ENCODE measurements around the gene TLDC2.
"Not testable (repeated sequence)": the region's sequence is repeated elsewhere in the genome, so short reads cannot be mapped to it uniquely, and the experiment has no call there.

TLDC2 gene

GRCh38 chr20:36873498-36874189 is 2.3 kb upstream of the TLDC2 start:
- Histone ChIP-seq H3K27ac (ENCODE audit: low read depth, low read length) (no peak overlapping the region), H3K9ac (ENCODE audit: low read length) (no peak overlapping the region), H3K27me3 (ENCODE audit: control insufficient read depth, insufficient read depth, low read length) (no peaks in the 10 kb centered on the region), H3K4me3 (ENCODE audit: low read depth, low read length) (no peak overlapping the region), H3K36me3 (ENCODE audit: control insufficient read depth, insufficient read depth, low read length) (no peaks in the 10 kb centered on the region), H3K4me1 (ENCODE audit: control insufficient read depth, insufficient read depth, low read length) (peaks cover 3% of the 10 kb centered on the region; the same call in 1 of the 2 replicates), H3K9me3 (ENCODE audit: control insufficient read depth, insufficient read depth, low read depth, low read length) (no peaks in the 10 kb centered on the region)

DNA sequence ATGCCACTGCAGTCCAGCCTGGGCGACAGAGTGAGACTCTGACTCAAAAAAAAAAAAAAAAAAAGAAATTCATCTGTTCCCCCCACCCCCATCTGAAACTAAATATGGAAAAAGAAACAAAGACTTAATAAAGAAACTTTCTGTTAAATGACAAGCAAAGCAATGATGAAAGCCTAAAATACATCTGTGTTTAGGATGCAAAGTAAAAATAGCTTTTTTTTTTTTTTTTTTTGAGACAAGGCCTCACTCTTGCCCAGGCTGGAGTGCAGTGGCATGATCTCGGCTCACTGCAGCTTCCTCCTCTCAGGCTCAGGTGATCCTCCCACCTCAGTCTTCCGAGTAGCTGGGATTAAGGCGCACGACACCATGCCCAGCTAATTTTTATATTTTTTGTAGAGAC is 845 bp upstream of the TLDC2 start:
- not testable (repeated sequence) for H3K27ac ChIP-seq (ENCODE audit: low read depth, low read length); H3K4me1 ChIP-seq (ENCODE audit: control insufficient read depth, insufficient read depth, low read length); H3K9ac ChIP-seq (ENCODE audit: low read length); H3K4me3 ChIP-seq (ENCODE audit: low read depth, low read length); H3K36me3 ChIP-seq (ENCODE audit: control insufficient read depth, insufficient read depth, low read length); H3K27me3 ChIP-seq (ENCODE audit: control insufficient read depth, insufficient read depth, low read length); H3K9me3 ChIP-seq (ENCODE audit: control insufficient read depth, insufficient read depth, low read depth, low read length)

DNA sequence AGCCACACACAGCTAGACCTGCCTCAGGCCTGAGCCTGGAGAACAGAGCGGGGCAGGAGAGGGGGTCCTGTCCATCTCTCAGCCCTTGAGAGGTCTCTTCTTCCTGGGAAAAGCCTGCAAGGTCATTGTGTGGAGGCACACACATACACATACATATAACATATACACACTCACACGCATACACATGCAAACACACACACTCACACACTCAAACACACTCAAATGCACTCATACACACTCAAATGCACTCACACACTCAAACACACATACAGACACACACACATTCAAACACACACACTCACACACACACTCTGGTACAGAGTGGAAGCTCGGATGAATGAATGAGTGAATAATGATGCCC is 515 bp downstream of the TLDC2 start:
- no peaks in the 10 kb centered on the region for H3K27me3 ChIP-seq (ENCODE audit: control insufficient read depth, insufficient read depth, low read length)
- peaks cover 3% of the 10 kb centered on the region; the same call in 1 of the 2 replicates for H3K4me1 ChIP-seq (ENCODE audit: control insufficient read depth, insufficient read depth, low read length)
- H3K9ac ChIP-seq (ENCODE audit: low read length) = no peak overlapping the region
- no peaks in the 10 kb centered on the region for H3K9me3 ChIP-seq (ENCODE audit: control insufficient read depth, insufficient read depth, low read depth, low read length)
- H3K36me3 ChIP-seq (ENCODE audit: control insufficient read depth, insufficient read depth, low read length) = no peaks in the 10 kb centered on the region
- no peak overlapping the region for H3K27ac ChIP-seq (ENCODE audit: low read depth, low read length)
- no peak overlapping the region for H3K4me3 ChIP-seq (ENCODE audit: low read depth, low read length)

DNA sequence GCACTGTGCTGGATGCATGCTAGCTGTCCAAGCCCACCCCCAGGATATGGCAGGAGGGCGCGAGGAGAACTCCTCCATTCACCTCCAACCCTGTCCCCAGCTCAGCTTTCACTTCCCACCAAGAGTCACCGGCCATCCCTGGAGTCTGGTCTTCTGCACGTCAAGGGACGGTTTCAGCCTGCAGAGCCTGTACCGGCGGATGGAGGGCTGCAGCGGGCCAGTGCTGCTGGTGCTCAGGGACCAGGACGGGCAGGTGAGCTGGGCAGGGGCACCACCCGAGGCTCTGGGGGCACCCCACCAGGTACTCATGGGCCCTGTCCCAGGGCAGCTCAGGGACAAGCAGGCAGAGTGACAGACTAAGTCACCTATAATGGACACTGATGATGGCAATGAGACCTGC is 3.0 kb downstream of the TLDC2 start:
- Histone ChIP-seq H3K9me3 (ENCODE audit: control insufficient read depth, insufficient read depth, low read depth, low read length) (no peaks in the 10 kb centered on the region), H3K27ac (ENCODE audit: low read depth, low read length) (no peak overlapping the region), H3K4me3 (ENCODE audit: low read depth, low read length) (no peak overlapping the region), H3K4me1 (ENCODE audit: control insufficient read depth, insufficient read depth, low read length) (no peaks in the 10 kb centered on the region), H3K9ac (ENCODE audit: low read length) (no peak overlapping the region), H3K36me3 (ENCODE audit: control insufficient read depth, insufficient read depth, low read length) (no peaks in the 10 kb centered on the region), H3K27me3 (ENCODE audit: control insufficient read depth, insufficient read depth, low read length) (no peaks in the 10 kb centered on the region)

DNA sequence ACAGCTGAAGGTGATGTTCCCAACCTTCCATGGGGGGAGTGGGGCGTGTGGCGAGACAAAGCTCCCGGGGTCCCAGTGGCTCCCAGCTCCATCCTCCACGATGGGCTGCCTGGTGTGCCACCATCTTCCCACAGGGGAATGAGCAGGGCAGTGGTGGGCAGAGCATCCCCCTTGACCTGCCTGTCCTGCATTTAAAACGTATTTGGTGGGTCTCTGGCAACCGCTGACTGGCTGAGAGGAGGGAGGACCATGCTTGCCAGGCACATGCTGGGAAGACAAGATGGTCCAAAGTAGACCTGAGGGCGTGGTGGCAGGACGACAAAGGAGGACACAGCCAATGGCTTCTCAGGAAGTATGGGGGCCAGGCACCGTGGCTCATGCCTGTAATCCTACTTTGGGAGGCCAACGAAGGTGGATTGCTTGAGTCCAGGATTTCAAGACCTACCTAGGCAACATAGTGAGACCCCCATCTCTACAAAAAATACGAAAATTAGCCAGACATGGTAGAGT is 4.9 kb downstream of the TLDC2 start:
- H3K4me1 ChIP-seq (ENCODE audit: control insufficient read depth, insufficient read depth, low read length) = no peaks in the 10 kb centered on the region
- H3K4me3 ChIP-seq (ENCODE audit: low read depth, low read length) = no peak overlapping the region
- no peak overlapping the region for H3K27ac ChIP-seq (ENCODE audit: low read depth, low read length)
- H3K9ac ChIP-seq (ENCODE audit: low read length) = no peak overlapping the region
- H3K9me3 ChIP-seq (ENCODE audit: control insufficient read depth, insufficient read depth, low read depth, low read length) = no peaks in the 10 kb centered on the region
- H3K36me3 ChIP-seq (ENCODE audit: control insufficient read depth, insufficient read depth, low read length) = no peaks in the 10 kb centered on the region
- H3K27me3 ChIP-seq (ENCODE audit: control insufficient read depth, insufficient read depth, low read length) = no peaks in the 10 kb centered on the region

DNA sequence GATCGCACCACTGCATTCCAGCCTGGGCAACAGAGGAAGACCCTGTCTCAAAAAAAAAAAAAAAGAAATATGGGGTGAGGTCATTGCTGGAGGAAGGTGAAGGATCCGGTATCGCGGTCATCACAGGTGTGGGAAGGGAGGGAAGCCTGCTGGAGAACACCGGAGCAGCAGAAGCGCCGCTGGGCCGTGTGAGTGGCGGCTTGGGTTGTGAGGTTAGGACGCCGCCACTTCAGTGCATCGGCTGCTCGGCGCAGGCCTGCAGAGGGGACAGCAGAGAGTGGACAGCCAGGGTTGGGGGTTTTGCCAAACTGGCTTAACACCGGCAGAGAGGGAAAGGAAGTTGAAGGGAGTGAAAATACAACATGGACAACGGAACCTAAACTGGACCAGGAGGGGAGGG is 5.4 kb downstream of the TLDC2 start:
- Histone ChIP-seq H3K9me3 (ENCODE audit: control insufficient read depth, insufficient read depth, low read depth, low read length) (no peaks in the 10 kb centered on the region), H3K36me3 (ENCODE audit: control insufficient read depth, insufficient read depth, low read length) (no peaks in the 10 kb centered on the region), H3K4me3 (ENCODE audit: low read depth, low read length) (no peak overlapping the region), H3K27ac (ENCODE audit: low read depth, low read length) (no peak overlapping the region), H3K9ac (ENCODE audit: low read length) (no peak overlapping the region), H3K27me3 (ENCODE audit: control insufficient read depth, insufficient read depth, low read length) (no peaks in the 10 kb centered on the region), H3K4me1 (ENCODE audit: control insufficient read depth, insufficient read depth, low read length) (no peaks in the 10 kb centered on the region)

GRCh38 chr20:36881888-36882287 is 6.0 kb downstream of the TLDC2 start:
- Histone ChIP-seq H3K4me3 (ENCODE audit: low read depth, low read length) (no peak overlapping the region), H3K27me3 (ENCODE audit: control insufficient read depth, insufficient read depth, low read length) (no peaks in the 10 kb centered on the region), H3K4me1 (ENCODE audit: control insufficient read depth, insufficient read depth, low read length) (peaks cover 4% of the 10 kb centered on the region), H3K9me3 (ENCODE audit: control insufficient read depth, insufficient read depth, low read depth, low read length) (no peaks in the 10 kb centered on the region), H3K27ac (ENCODE audit: low read depth, low read length) (no peak overlapping the region), H3K36me3 (ENCODE audit: control insufficient read depth, insufficient read depth, low read length) (no peaks in the 10 kb centered on the region), H3K9ac (ENCODE audit: low read length) (no peak overlapping the region)

- H3K4me3 ChIP-seq (ENCODE audit: low read depth, low read length) = no peak overlapping the region
- H3K36me3 ChIP-seq (ENCODE audit: control insufficient read depth, insufficient read depth, low read length) = no peaks in the 10 kb centered on the region; the same call in 1 of the 2 replicates
- peaks cover 15% of the 10 kb centered on the region for H3K4me1 ChIP-seq (ENCODE audit: control insufficient read depth, insufficient read depth, low read length)
- H3K9ac ChIP-seq (ENCODE audit: low read length) = no peak overlapping the region
- no peaks in the 10 kb centered on the region for H3K9me3 ChIP-seq (ENCODE audit: control insufficient read depth, insufficient read depth, low read depth, low read length)
- no peaks in the 10 kb centered on the region for H3K27me3 ChIP-seq (ENCODE audit: control insufficient read depth, insufficient read depth, low read length)
- no peak overlapping the region for H3K27ac ChIP-seq (ENCODE audit: low read depth, low read length)
Observed at GRCh38 chr20:36883977-36884535, 8.1 kb downstream of the TLDC2 start.

GRCh38 chr20:36885356-36885755 is 9.4 kb downstream of the TLDC2 start:
- H3K9me3 ChIP-seq (ENCODE audit: control insufficient read depth, insufficient read depth, low read depth, low read length) = no peaks in the 10 kb centered on the region
- H3K27ac ChIP-seq (ENCODE audit: low read depth, low read length) = no peak overlapping the region
- H3K4me1 ChIP-seq (ENCODE audit: control insufficient read depth, insufficient read depth, low read length) = peaks cover 15% of the 10 kb centered on the region
- peaks cover 4% of the 10 kb centered on the region; the same call in 1 of the 2 replicates for H3K36me3 ChIP-seq (ENCODE audit: control insufficient read depth, insufficient read depth, low read length)
- no peaks in the 10 kb centered on the region for H3K27me3 ChIP-seq (ENCODE audit: control insufficient read depth, insufficient read depth, low read length)
- no peak overlapping the region for H3K4me3 ChIP-seq (ENCODE audit: low read depth, low read length)
- no peak overlapping the region for H3K9ac ChIP-seq (ENCODE audit: low read length)

DNA sequence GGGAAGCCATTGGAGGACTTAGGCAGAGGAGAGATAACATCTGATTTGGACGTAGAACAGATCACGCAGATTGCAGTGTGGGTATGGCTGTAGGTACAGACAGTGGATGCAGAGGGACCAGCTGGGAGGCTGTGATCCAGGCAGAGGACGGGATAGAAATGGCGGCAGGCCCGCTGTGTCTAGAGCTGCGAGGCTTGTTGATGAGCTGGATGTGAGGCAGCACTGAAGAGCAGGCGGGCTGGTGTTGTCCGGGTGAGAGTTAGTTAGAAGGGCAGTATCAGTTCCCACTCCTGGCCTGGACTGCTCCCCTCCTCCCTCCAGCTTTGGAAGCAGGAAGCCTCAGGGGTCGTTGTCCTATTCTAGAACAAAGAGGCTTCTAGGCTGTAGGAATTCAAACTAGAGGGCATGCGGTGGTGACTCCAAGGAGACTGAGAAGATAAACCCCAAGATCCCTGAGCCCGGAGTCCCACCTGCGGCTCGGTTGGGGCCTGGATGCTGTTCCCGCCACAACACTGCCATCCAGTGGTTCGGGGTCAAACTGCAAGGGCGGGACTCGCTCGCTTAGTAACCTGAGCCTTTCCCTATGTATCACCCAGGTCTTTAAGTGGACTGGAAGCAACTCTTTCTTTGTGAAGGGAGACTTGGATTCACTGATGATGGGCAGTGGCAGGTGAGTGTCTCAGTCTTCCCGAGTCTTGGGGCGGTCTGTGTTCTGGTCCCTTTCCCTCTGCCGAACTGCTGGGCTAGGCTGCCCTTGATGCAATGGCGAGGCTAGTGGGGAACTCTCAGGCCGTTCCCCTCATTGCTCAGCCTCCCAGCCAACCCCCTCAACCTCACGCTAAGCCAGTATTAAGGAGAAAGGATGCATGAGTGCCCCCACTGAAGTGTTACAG is 11.2 kb downstream of the TLDC2 start:
- no peak overlapping the region for H3K27ac ChIP-seq (ENCODE audit: low read depth, low read length)
- H3K4me1 ChIP-seq (ENCODE audit: control insufficient read depth, insufficient read depth, low read length) = peaks cover 15% of the 10 kb centered on the region
- peaks cover 7% of the 10 kb centered on the region; the same call in 1 of the 2 replicates for H3K36me3 ChIP-seq (ENCODE audit: control insufficient read depth, insufficient read depth, low read length)
- no peak overlapping the region for H3K4me3 ChIP-seq (ENCODE audit: low read depth, low read length)
- no peaks in the 10 kb centered on the region for H3K9me3 ChIP-seq (ENCODE audit: control insufficient read depth, insufficient read depth, low read depth, low read length)
- no peak overlapping the region for H3K9ac ChIP-seq (ENCODE audit: low read length)
- no peaks in the 10 kb centered on the region for H3K27me3 ChIP-seq (ENCODE audit: control insufficient read depth, insufficient read depth, low read length)

DNA sequence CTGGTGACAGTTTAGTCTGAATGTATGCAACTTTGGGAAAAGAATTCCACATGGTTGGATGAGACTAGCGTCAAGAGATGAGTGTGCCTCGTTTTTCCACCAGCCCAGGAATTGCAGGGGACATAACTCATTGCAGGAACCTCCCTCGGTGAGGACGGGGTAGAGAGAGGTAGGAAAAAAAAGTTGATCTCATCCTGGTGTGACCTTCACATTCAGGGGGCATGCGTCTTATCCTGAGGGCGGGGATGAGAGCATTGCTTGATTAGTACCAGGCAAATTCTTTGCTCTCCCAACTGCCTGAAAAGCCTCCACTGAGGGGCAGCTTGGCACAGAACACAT is 11.8 kb downstream of the TLDC2 start:
- H3K36me3 ChIP-seq (ENCODE audit: control insufficient read depth, insufficient read depth, low read length) = peaks cover 12% of the 10 kb centered on the region; the same call in 1 of the 2 replicates
- no peaks in the 10 kb centered on the region for H3K9me3 ChIP-seq (ENCODE audit: control insufficient read depth, insufficient read depth, low read depth, low read length)
- H3K4me3 ChIP-seq (ENCODE audit: low read depth, low read length) = no peak overlapping the region
- H3K27ac ChIP-seq (ENCODE audit: low read depth, low read length) = no peak overlapping the region
- H3K27me3 ChIP-seq (ENCODE audit: control insufficient read depth, insufficient read depth, low read length) = no peaks in the 10 kb centered on the region
- H3K4me1 ChIP-seq (ENCODE audit: control insufficient read depth, insufficient read depth, low read length) = peaks cover 15% of the 10 kb centered on the region
- no peak overlapping the region for H3K9ac ChIP-seq (ENCODE audit: low read length)

All from HUES6 (cell line).